HG03442 (cell line): ENCODE measurements around the gene LIX1.

ENCODE experiments used
- ATAC-seq: cut with Tn5 transposase; IDR thresholded peaks from one replicate; pipeline ENCODE4 v1.9.1; 2021; ENCODE audit warnings: mild to moderate bottlenecking, moderate library complexity; ENCODE audit not compliant: unreplicated experiment

The LIX1 gene

GRCh38 chr5:97077246-97077645 lies 65.2 kb downstream of the LIX1 start:
- no peak for ATAC-seq

- no peak for ATAC-seq
Observed at GRCh38 chr5:97076098-97076497, 66.3 kb downstream of the LIX1 start.

GRCh38 chr5:97075649-97076048 lies 66.8 kb downstream of the LIX1 start:
- ATAC-seq = no peak

GRCh38 chr5:97074859-97075489 lies 67.4 kb downstream of the LIX1 start:
- no peak for ATAC-seq

- no peak for ATAC-seq
Observed at GRCh38 chr5:97073420-97073819, 69.0 kb downstream of the LIX1 start.

GRCh38 chr5:97072696-97073095 lies 69.7 kb downstream of the LIX1 start:
- no peak for ATAC-seq

- ATAC-seq = no peak
Observed at GRCh38 chr5:97071993-97072392, 70.4 kb downstream of the LIX1 start.

GRCh38 chr5:97071101-97071500 lies 71.3 kb downstream of the LIX1 start:
- no peak for ATAC-seq

GRCh38 chr5:97070234-97070633 lies 72.2 kb downstream of the LIX1 start:
- ATAC-seq = no peak

- no peak for ATAC-seq
Observed at GRCh38 chr5:97067296-97067850, 75.0 kb downstream of the LIX1 start.

- no peak for ATAC-seq
Observed at GRCh38 chr5:97065475-97065874, 76.9 kb downstream of the LIX1 start.

GRCh38 chr5:97063251-97063650 lies 79.2 kb downstream of the LIX1 start:
- no peak for ATAC-seq

- no peak for ATAC-seq
Observed at GRCh38 chr5:97062046-97062445, 80.4 kb downstream of the LIX1 start.

- no peak for ATAC-seq
Observed at GRCh38 chr5:97056263-97056662, 86.1 kb downstream of the LIX1 start.

GRCh38 chr5:97049175-97049574 lies 93.2 kb downstream of the LIX1 start:
- no peak for ATAC-seq

GRCh38 chr5:97047076-97047475 lies 95.3 kb downstream of the LIX1 start:
- no peak for ATAC-seq

GRCh38 chr5:97046270-97046982 lies 96.0 kb downstream of the LIX1 start:
- no peak for ATAC-seq

- ATAC-seq = no peak
Observed at GRCh38 chr5:97044052-97044451, 98.4 kb downstream of the LIX1 start.

GRCh38 chr5:97043511-97043910 lies 98.9 kb downstream of the LIX1 start:
- no peak for ATAC-seq

GRCh38 chr5:97042996-97043395 lies 99.4 kb downstream of the LIX1 start:
- ATAC-seq = no peak
